ENCODE measurements around the gene SH3BP1. TPM values are rescaled to one million over a fixed set of nuclear protein-coding genes. Genes with fewer than 3 reads are reported as not detected.

SH3BP1 gene
- total and polyA plus RNA-seq, 2 experiments from 2014 or later: 9.5 to 46.7 TPM

- TF ChIP-seq ZNF462 (CRISPR knock-in tag; IDR thresholded peaks at IDR 0.05) (no peak), EZH2phosphoT487 (IDR thresholded peaks at IDR 0.05; ENCODE audit: unreplicated experiment) (no peak)
Measured at GRCh38 chr22:37626556-37627075, 12.9 kb upstream of the SH3BP1 start (continued).

- DNase-seq (ENCODE audit: low spot score): no peak
- Mint-ChIP-seq H3K36me3 (ENCODE audit: low read depth) (peaks cover 9% of the 10 kb centered on the region), H3K27me3 (ENCODE audit: insufficient read depth, low read depth, poor library complexity) (peaks cover 3% of the 10 kb centered on the region), H3K27ac (no peak overlapping the region), H3K9me3 (no peaks in the 10 kb centered on the region; the same call in 1 of the 3 replicates), H3K4me3 (no peak overlapping the region), H3K4me1 (peaks cover 2% of the 10 kb centered on the region)
- no peaks in the 10 kb centered on the region for H3K27me3 ChIP-seq (ENCODE audit: insufficient read depth)
- H3K9me2 ChIP-seq (ENCODE audit: insufficient read depth): no peaks in the 10 kb centered on the region
- H2AFZ ChIP-seq: no peak overlapping the region
- no peak overlapping the region for H3K4me3 ChIP-seq
- no peaks in the 10 kb centered on the region; the same call in 1 of the 2 replicates for H3K36me3 ChIP-seq (ENCODE audit: insufficient read depth)
- ATAC-seq: no peak
- TF ChIP-seq NANOG (IDR thresholded peaks at IDR 0.05; ENCODE audit: borderline replicate concordance) (no peak), CTCF (conservative IDR thresholded peaks at IDR 0.05; ENCODE audit: low read depth in 2 of 2) (no peak), ETS1 (IDR thresholded peaks at IDR 0.05) (no peak)
- H3K27ac ChIP-seq (ENCODE audit: low read depth): 0 out of 2 replicates have a peak overlapping the region, but pooled peaks have one; percentile 39
- no peaks in the 10 kb centered on the region for H3K79me2 ChIP-seq (replicated peaks; ENCODE audit: insufficient read depth)
- no peak overlapping the region for H3K4me2 ChIP-seq
- no peaks in the 10 kb centered on the region for H3K4me1 ChIP-seq (ENCODE audit: insufficient read depth)
- H4K20me1 ChIP-seq (replicated peaks; ENCODE audit: insufficient read depth): no peaks in the 10 kb centered on the region
- peaks cover 9% of the 10 kb centered on the region; the same call in 1 of the 2 replicates for H3F3A ChIP-seq (replicated peaks; ENCODE audit: low read depth)
Measured at GRCh38 chr22:37627121-37627520, 12.3 kb upstream of the SH3BP1 start.

Measured in GM23338 (cell line).